NB4 (cell line): ENCODE measurements around the gene C19orf38.
"Not testable (repeated sequence)": the region's sequence is repeated elsewhere in the genome, so short reads cannot be mapped to it uniquely, and the experiment has no call there.

ENCODE experiments used
- DNase-seq: peaks from one replicate; pipeline ENCODE4 v3.0.0; 2010; ENCODE audit warnings: low read depth
- H3K4me3 ChIP-seq: one replicate; pipeline ENCODE4 v1.5.1; 2011; ENCODE audit warnings: mild to moderate bottlenecking, low read depth, low read length, moderate library complexity
- CTCF ChIP-seq: IDR thresholded peaks from one replicate; pipeline ENCODE4 v1.5.1; 2012; ENCODE audit warnings: low read depth, low read length
- MAX ChIP-seq: IDR thresholded peaks from 2 replicates; pipeline ENCODE4 v1.6.1; 2011; ENCODE audit warnings: low read depth, low read length
- MYC ChIP-seq: IDR thresholded peaks from 2 replicates; pipeline ENCODE4 v1.6.1; 2011; ENCODE audit warnings: low read depth, low read length
- POLR2A ChIP-seq: IDR thresholded peaks from 2 replicates; pipeline ENCODE4 v1.6.1; 2011; ENCODE audit warnings: mild to moderate bottlenecking; ENCODE audit not compliant: insufficient read length; ENCODE audit errors: extremely low read depth

The C19orf38 gene

GRCh38 chr19:10863107-10863717 lies 15.0 kb downstream of the C19orf38 start:
- no peak for TF ChIP-seq CTCF
- DNase-seq: peak; percentile 64
- no peak overlapping the region for H3K4me3 ChIP-seq

DNA sequence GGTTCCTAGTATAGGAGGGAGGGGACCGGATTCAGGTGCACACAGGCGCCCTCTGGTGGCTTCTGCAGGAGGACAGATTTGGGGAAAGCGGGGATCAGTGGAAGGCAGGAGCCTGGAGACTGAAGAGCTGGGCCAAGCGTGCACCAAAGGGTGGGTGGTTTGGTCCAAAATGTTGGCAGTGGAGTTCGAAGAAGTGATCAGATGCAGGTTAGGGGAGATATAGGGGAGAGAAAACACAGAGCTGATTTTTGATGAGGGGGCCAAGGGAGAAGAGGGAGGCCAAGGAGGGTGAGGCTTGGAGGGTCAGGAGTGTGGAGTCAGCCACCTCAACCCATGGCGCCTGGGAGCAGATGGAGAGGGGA lies 16.3 kb downstream of the C19orf38 start:
- H3K4me3 ChIP-seq: no peak overlapping the region
- peak; percentile 33; the same call in 1 of the 2 replicates for TF ChIP-seq MAX
- TF ChIP-seq CTCF: peak; percentile 95
- no peak for TF ChIP-seq POLR2A
- TF ChIP-seq MYC: peak; percentile 48
- peak; percentile 77 for DNase-seq

GRCh38 chr19:10866495-10866894 lies 18.3 kb downstream of the C19orf38 start:
- no peak for DNase-seq
- H3K4me3 ChIP-seq: no peak overlapping the region
- no peak for TF ChIP-seq POLR2A
- no peak for TF ChIP-seq MYC
- TF ChIP-seq CTCF: no peak
- TF ChIP-seq MAX: no peak

DNA sequence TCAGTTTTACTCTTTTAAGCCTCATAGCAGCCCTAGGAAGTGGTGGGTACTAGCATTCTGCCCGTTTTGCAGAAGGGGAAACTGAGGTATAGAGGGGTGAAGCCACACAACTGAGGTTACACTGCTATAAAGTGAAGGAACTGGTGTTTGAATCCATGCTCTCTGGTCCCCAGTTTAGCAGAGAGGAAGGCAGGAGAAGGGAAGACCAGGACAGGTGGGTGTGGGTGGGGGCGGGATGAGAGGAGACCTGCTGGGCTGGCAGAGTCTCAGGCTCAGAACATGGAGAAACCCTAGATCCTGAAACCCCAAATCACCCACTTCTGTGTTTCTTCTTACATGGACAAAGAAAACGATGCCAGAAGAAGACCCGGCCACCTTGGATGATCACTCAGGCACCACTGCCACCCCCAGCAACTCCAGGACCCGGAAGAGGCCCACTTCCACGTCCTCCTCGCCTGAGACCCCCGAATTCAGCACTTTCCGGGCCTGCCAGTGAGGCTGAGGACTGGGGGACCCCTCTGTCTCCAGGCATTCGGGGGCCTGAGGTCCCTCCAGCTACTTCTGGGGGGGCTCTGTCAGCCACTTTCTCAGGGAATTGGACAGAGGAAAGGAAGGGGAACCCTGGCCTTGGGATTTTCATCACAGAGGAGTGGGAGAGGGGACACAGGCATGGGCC lies 20.8 kb downstream of the C19orf38 start:
- TF ChIP-seq CTCF: no peak
- no peak for TF ChIP-seq POLR2A
- TF ChIP-seq MAX: no peak
- no peak for TF ChIP-seq MYC
- no peak for DNase-seq
- no peak overlapping the region for H3K4me3 ChIP-seq

DNA sequence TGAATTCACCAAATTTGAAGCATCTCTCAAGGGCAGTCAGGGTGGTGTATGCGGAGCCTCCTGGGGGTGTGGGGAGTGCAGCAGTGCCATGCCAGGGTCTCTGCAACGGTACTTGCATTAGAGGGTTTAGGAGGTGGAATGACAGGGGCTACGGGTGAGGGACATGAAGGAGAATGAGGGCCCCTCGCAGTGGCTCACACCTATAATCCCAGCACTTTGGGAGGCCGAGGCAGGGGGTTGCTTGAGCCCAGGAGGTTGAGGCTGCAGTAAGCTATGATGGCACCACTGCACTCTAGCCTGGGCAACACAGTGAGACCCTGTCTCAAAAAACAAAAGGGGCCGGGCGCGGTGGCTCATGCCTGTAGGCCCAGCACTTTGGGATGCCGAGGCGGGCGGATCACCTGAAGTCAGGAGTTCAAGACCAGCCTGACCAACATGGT lies 21.7 kb downstream of the C19orf38 start:
- TF ChIP-seq POLR2A: peak; percentile 1
- not testable (repeated sequence) for H3K4me3 ChIP-seq, DNase-seq

DNA sequence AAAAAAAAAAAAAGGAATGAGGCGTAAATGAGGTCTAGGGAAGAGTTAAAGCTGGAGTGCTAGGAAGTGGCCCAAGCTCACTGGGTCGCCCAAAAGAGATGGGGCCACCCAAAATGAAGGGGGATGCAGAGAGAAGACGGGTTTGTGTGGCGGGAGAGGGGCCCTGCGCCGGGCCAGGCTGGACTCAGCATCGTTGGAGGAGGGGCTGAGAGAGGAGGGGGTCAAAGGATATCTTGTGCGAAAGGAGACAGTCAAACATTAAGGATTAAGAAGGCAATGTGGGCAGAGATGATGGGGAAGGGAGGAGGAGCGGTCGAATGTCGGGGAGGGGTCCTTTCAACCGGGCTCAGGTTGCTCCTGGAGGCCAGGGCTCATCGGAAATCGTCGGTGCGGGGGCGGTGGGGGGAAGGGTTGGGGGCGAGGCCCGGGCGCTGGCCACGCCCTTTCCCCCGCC lies 22.3 kb downstream of the C19orf38 start:
- no peak for DNase-seq

More for the DNA sequence above, 22.3 kb downstream of the C19orf38 start:
- TF ChIP-seq MAX: no peak
- TF ChIP-seq POLR2A: peak; percentile 5
- TF ChIP-seq CTCF: no peak
- TF ChIP-seq MYC: no peak; the same call in none of the 2 replicates
- H3K4me3 ChIP-seq: peak overlapping the region; percentile 50
